Measurements from ENCODE around the gene ATP5IF1. TPM values are rescaled to one million over a fixed set of nuclear protein-coding genes. Genes with fewer than 3 reads are reported as not detected.

ATP5IF1 gene
- total and polyA plus RNA-seq, 10 of the 15 experiments (the other 5 are each of a cell fraction or from before 2014, with no cell fraction given): 253 to 1,210 (median 418) TPM

DNA sequence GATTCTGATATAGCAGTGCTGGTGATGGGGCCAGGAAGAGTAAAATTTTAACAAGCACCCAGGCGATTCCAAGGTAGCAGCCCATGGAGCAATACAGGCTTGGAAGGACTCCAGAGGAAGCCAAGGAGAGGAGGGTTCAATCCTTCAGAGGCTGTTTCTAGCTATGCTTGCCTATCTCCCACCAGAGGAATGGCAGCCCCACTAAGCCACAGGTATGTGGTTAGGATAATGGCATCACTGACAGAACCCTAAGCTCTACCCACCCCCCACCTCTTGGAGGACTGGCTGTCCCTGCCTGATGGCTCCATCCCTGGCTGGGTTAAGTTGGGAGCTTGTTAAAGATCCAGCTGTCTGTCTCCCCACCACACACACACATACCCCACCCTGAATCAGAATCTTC lies 40.1 kb upstream of the ATP5IF1 start:
- DNase-seq (ENCODE audit: low read depth, low spot score) (no peak), FAIRE-seq (no peak), ATAC-seq (no peak)
- ChIA-PET POLR2A (interaction anchor here (0.7 to 1.8 kb wide), 5 partner anchors 11 to 1758 kb away, joined by 4 to 7 read pairs (median 5); no protein-coding TSS in a partner anchor), SMC1A (ENCODE audit: uncharacterized antibody, unreplicated experiment) (interaction anchor here (0.7 to 22.7 kb wide), 10 partner anchors 9 to 338 kb away, joined by 3 to 445 read pairs (median 6); partner anchors contain the start of gene EYA3), RAD21 (ENCODE audit: unreplicated experiment) (interaction anchor here (0.6 to 1.5 kb wide), 4 partner anchors 8 to 107 kb away, joined by 3 to 4 read pairs (median 3); partner anchors contain the start of gene PTAFR), CTCF (interaction anchor here (1.0 to 3.0 kb wide), 7 partner anchors 9 to 104 kb away, joined by 4 to 13 read pairs (median 6); partner anchors contain the start of gene PTAFR)
- 100% methylated on average over 1 of the region's 1 CpG for WGBS (ENCODE audit: insufficient coverage, insufficient replicate concordance, low lambda C conversion rate, missing lambda C conversion rate)
- H4K20me1 ChIP-seq (ENCODE audit: control insufficient read depth, insufficient read depth): no peaks in the 10 kb centered on the region
- peaks cover 2% of the 10 kb centered on the region; the same call in 2 of the 3 replicates for H3K9me3 ChIP-seq (replicated peaks; ENCODE audit: control insufficient read depth, insufficient read depth, low read length)
- no peak overlapping the region for H2AFZ ChIP-seq (ENCODE audit: control insufficient read depth, low read depth, low read length)
- H3K4me3 ChIP-seq: no peak overlapping the region
- H3K27me3 ChIP-seq (replicated peaks in 1 of 2; ENCODE audit: control insufficient read depth in 2 of 2, insufficient read depth in 2 of 2, low read length in 1 of 2): no peaks in the 10 kb centered on the region
- BruUV-seq (replicated peaks): no TSS peak
- peaks cover 11 to 15% of the 10 kb centered on the region in 2 experiments for H3K36me3 ChIP-seq (ENCODE audit: control insufficient read depth in 2 of 2, insufficient read depth in 2 of 2, low read length in 1 of 2)
- intact Hi-C loops (cut with micrococcal nuclease; ENCODE audit: unreplicated experiment): no loop called here
- H3K9ac ChIP-seq (ENCODE audit: control insufficient read depth, insufficient read depth, low read length): no peak overlapping the region
- H3K27ac ChIP-seq (ENCODE audit: control insufficient read depth, insufficient read depth): no peak overlapping the region
- in situ Hi-C loops (cut with MboI): no loop called here
- no peaks in the 10 kb centered on the region for H3K79me2 ChIP-seq (ENCODE audit: control insufficient read depth, insufficient read depth, low read length)
- H3K4me1 ChIP-seq (ENCODE audit: control insufficient read depth, insufficient read depth, low read length): peaks cover 38% of the 10 kb centered on the region
- no peak overlapping the region for H3K4me2 ChIP-seq (ENCODE audit: control insufficient read depth, insufficient read depth)
- TF ChIP-seq SREBF1 (IDR thresholded peaks at IDR 0.05; ENCODE audit: low read length): no peak
- no peak for TF ChIP-seq NR2C1 (IDR thresholded peaks at IDR 0.05)
- no peak for TF ChIP-seq MEF2A (IDR thresholded peaks at IDR 0.05; ENCODE audit: insufficient read depth, low read depth, low read length)
- TF ChIP-seq MYB (IDR thresholded peaks at IDR 0.05; ENCODE audit: borderline replicate concordance, low read depth, low read length): no peak
- TF ChIP-seq, protein P1, sequence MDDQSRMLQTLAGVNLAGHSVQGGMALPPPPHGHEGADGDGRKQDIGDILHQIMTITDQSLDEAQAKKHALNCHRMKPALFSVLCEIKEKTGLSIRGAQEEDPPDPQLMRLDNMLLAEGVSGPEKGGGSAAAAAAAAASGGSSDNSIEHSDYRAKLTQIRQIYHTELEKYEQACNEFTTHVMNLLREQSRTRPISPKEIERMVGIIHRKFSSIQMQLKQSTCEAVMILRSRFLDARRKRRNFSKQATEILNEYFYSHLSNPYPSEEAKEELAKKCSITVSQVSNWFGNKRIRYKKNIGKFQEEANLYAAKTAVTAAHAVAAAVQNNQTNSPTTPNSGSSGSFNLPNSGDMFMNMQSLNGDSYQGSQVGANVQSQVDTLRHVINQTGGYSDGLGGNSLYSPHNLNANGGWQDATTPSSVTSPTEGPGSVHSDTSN (IDR thresholded peaks at IDR 0.05; ENCODE audit: insufficient replicate concordance, low read depth, low read length): no peak
- no peak for TF ChIP-seq POLR2A (IDR thresholded peaks at IDR 0.05; ENCODE audit: low read depth, low read length)
- TF ChIP-seq, protein P2, sequence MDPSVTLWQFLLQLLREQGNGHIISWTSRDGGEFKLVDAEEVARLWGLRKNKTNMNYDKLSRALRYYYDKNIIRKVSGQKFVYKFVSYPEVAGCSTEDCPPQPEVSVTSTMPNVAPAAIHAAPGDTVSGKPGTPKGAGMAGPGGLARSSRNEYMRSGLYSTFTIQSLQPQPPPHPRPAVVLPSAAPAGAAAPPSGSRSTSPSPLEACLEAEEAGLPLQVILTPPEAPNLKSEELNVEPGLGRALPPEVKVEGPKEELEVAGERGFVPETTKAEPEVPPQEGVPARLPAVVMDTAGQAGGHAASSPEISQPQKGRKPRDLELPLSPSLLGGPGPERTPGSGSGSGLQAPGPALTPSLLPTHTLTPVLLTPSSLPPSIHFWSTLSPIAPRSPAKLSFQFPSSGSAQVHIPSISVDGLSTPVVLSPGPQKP (IDR thresholded peaks at IDR 0.05; ENCODE audit: low read depth, low read length): no peak
- TF ChIP-seq ZNF274 (IDR thresholded peaks at IDR 0.05; ENCODE audit: insufficient read depth, insufficient read length): no peak
- TF ChIP-seq, protein P3, sequence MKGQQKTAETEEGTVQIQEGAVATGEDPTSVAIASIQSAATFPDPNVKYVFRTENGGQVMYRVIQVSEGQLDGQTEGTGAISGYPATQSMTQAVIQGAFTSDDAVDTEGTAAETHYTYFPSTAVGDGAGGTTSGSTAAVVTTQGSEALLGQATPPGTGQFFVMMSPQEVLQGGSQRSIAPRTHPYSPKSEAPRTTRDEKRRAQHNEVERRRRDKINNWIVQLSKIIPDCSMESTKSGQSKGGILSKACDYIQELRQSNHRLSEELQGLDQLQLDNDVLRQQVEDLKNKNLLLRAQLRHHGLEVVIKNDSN (IDR thresholded peaks at IDR 0.05; ENCODE audit: borderline replicate concordance, extremely low read length, insufficient read depth, low read depth, low read length): no peak
- TF ChIP-seq NR2C2 (IDR thresholded peaks at IDR 0.05; ENCODE audit: borderline replicate concordance, control insufficient read depth, insufficient read length, low read depth): no peak
- TF ChIP-seq IRF4 (IDR thresholded peaks at IDR 0.05; ENCODE audit: low read depth, low read length): no peak
- no peak for TF ChIP-seq IKZF1 (conservative IDR thresholded peaks at IDR 0.05)
- TF ChIP-seq, protein P4, sequence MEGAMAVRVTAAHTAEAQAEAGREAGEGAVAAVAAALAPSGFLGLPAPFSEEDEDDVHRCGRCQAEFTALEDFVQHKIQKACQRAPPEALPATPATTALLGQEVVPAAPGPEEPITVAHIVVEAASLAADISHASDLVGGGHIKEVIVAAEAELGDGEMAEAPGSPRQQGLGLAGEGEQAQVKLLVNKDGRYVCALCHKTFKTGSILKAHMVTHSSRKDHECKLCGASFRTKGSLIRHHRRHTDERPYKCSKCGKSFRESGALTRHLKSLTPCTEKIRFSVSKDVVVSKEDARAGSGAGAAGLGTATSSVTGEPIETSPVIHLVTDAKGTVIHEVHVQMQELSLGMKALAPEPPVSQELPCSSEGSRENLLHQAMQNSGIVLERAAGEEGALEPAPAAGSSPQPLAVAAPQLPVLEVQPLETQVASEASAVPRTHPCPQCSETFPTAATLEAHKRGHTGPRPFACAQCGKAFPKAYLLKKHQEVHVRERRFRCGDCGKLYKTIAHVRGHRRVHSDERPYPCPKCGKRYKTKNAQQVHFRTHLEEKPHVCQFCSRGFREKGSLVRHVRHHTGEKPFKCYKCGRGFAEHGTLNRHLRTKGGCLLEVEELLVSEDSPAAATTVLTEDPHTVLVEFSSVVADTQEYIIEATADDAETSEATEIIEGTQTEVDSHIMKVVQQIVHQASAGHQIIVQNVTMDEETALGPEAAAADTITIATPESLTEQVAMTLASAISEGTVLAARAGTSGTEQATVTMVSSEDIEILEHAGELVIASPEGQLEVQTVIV (IDR thresholded peaks at IDR 0.05; ENCODE audit: borderline replicate concordance, partially characterized antibody): no peak
- TF ChIP-seq, protein P5, sequence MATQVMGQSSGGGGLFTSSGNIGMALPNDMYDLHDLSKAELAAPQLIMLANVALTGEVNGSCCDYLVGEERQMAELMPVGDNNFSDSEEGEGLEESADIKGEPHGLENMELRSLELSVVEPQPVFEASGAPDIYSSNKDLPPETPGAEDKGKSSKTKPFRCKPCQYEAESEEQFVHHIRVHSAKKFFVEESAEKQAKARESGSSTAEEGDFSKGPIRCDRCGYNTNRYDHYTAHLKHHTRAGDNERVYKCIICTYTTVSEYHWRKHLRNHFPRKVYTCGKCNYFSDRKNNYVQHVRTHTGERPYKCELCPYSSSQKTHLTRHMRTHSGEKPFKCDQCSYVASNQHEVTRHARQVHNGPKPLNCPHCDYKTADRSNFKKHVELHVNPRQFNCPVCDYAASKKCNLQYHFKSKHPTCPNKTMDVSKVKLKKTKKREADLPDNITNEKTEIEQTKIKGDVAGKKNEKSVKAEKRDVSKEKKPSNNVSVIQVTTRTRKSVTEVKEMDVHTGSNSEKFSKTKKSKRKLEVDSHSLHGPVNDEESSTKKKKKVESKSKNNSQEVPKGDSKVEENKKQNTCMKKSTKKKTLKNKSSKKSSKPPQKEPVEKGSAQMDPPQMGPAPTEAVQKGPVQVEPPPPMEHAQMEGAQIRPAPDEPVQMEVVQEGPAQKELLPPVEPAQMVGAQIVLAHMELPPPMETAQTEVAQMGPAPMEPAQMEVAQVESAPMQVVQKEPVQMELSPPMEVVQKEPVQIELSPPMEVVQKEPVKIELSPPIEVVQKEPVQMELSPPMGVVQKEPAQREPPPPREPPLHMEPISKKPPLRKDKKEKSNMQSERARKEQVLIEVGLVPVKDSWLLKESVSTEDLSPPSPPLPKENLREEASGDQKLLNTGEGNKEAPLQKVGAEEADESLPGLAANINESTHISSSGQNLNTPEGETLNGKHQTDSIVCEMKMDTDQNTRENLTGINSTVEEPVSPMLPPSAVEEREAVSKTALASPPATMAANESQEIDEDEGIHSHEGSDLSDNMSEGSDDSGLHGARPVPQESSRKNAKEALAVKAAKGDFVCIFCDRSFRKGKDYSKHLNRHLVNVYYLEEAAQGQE (IDR thresholded peaks at IDR 0.05; ENCODE audit: low read depth, low read length): no peak
- TF ChIP-seq EGR1 (IDR thresholded peaks at IDR 0.05; ENCODE audit: borderline replicate concordance in 1 of 2, low read depth in 2 of 2, low read length in 2 of 2): no peak
